ENCODE measurements around the gene EXOC4.

EXOC4 gene

DNA sequence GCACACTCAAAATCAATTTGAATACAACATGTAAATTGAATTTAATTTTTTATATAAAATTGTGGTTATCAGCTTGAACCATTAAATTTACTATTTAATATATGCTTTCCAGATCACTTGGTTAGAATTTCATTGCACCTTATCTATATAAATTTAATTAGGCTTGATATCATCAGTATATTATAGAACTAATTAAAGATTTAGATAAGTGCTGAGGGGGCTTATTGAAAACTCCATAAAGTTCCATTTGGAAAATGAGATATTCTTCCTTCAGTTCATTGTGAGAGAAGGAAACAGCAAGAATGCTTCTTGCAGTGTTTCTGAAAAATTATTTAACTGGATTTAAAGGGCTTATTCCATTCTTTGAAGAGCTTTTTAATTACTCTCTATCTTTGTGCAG, 788.6 kb downstream of the EXOC4 start:
- no peak for TF ChIP-seq CTCF (IDR thresholded peaks at IDR 0.05; ENCODE audit: borderline replicate concordance, insufficient read depth, low read depth, low read length)
- no peak overlapping the region for H3K4me3 ChIP-seq (ENCODE audit: low read depth, low read length)

DNA sequence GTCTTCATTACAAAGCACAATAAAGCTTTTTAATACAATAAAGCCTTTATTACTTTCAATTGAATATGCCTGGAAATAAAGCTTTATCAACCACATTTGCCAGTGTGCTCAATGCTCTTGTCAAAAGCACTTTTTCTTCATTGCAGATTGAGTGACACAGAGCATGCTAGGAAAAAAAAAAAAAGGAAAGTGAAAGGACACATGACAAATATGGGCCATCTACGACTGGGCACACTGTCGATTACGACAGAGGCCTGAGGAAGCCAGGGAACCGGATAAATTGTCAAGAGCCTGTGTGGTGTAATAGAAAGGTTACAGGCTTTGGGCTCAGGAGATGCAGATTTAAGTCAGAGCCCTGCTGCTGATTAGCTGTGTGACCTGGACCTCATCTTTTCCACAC, 789.4 kb downstream of the EXOC4 start:
- no peak overlapping the region for H3K4me3 ChIP-seq (ENCODE audit: low read depth, low read length)
- no peak for TF ChIP-seq CTCF (IDR thresholded peaks at IDR 0.05; ENCODE audit: borderline replicate concordance, insufficient read depth, low read depth, low read length)

GRCh38 chr7:134044682-134045081, 791.8 kb downstream of the EXOC4 start:
- TF ChIP-seq CTCF (IDR thresholded peaks at IDR 0.05; ENCODE audit: borderline replicate concordance, insufficient read depth, low read depth, low read length) = no peak
- H3K4me3 ChIP-seq (ENCODE audit: low read depth, low read length) = no peak overlapping the region

- H3K4me3 ChIP-seq (ENCODE audit: low read depth, low read length) = no peak overlapping the region
- TF ChIP-seq CTCF (IDR thresholded peaks at IDR 0.05; ENCODE audit: borderline replicate concordance, insufficient read depth, low read depth, low read length) = no peak
These were observed 792.8 kb downstream of the EXOC4 start for GRCh38 chr7:134045716-134046115.

GRCh38 chr7:134046594-134047128, 793.8 kb downstream of the EXOC4 start:
- TF ChIP-seq CTCF (IDR thresholded peaks at IDR 0.05; ENCODE audit: borderline replicate concordance, insufficient read depth, low read depth, low read length) = no peak
- no peak overlapping the region for H3K4me3 ChIP-seq (ENCODE audit: low read depth, low read length)

GRCh38 chr7:134047675-134048074, 794.8 kb downstream of the EXOC4 start:
- no peak overlapping the region for H3K4me3 ChIP-seq (ENCODE audit: low read depth, low read length)
- no peak for TF ChIP-seq CTCF (IDR thresholded peaks at IDR 0.05; ENCODE audit: borderline replicate concordance, insufficient read depth, low read depth, low read length)

- TF ChIP-seq CTCF (IDR thresholded peaks at IDR 0.05; ENCODE audit: borderline replicate concordance, insufficient read depth, low read depth, low read length) = no peak
- H3K4me3 ChIP-seq (ENCODE audit: low read depth, low read length) = no peak overlapping the region
These were observed 795.3 kb downstream of the EXOC4 start for GRCh38 chr7:134048166-134048565.
